ENCODE measurements around the gene ACSS2. TPM values are rescaled to one million over a fixed set of nuclear protein-coding genes. Genes with fewer than 3 reads are reported as not detected.
A peak's percentile ranks its signal among the peaks of the same experiment; 100 is the strongest.

Gene ACSS2
- total RNA-seq, 2 experiments from 2014 or later = 14.2 to 14.3 TPM

DNA sequence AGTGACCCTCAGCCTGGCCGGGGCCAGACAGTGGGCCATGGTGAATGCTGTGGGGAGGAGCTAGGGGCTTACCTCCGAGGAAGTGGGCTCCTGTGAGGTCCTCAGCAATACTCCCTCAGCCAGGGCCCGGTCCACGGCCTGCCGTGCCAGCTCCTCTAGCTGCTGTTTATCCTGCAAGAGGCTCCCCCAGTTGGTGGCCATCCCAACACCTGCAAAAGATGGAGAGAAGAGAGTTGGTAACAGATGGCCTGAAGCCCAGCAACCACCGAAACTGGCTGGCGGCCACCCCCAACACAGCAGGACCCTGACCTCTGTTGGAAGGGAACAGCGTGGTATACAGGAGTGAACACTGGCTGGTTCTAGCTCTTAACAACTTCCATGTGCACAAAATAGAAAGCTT is 75.2 kb downstream of the ACSS2 start:
- TF ChIP-seq, protein P1, sequence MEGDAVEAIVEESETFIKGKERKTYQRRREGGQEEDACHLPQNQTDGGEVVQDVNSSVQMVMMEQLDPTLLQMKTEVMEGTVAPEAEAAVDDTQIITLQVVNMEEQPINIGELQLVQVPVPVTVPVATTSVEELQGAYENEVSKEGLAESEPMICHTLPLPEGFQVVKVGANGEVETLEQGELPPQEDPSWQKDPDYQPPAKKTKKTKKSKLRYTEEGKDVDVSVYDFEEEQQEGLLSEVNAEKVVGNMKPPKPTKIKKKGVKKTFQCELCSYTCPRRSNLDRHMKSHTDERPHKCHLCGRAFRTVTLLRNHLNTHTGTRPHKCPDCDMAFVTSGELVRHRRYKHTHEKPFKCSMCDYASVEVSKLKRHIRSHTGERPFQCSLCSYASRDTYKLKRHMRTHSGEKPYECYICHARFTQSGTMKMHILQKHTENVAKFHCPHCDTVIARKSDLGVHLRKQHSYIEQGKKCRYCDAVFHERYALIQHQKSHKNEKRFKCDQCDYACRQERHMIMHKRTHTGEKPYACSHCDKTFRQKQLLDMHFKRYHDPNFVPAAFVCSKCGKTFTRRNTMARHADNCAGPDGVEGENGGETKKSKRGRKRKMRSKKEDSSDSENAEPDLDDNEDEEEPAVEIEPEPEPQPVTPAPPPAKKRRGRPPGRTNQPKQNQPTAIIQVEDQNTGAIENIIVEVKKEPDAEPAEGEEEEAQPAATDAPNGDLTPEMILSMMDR (IDR thresholded peaks at IDR 0.05) = no peak
- no peaks in the 10 kb centered on the region for H3K27me3 Mint-ChIP-seq
- H3K27ac Mint-ChIP-seq = no peak overlapping the region
- H3K4me3 Mint-ChIP-seq = no peak overlapping the region
- H3K9me3 Mint-ChIP-seq = no peaks in the 10 kb centered on the region
- H3K4me1 Mint-ChIP-seq (ENCODE audit: low read depth) = peaks cover 26% of the 10 kb centered on the region
- ChIA-PET CTCF (interaction anchor here (1.1 to 2.1 kb wide), 3 partner anchors 77 to 127 kb away, joined by 3 to 12 read pairs (median 4); partner anchors contain the start of gene GGT7), POLR2A (interaction anchor here (1.0 to 1.9 kb wide), 2 partner anchors 9 to 15 kb away, joined by 3 to 5 read pairs; no protein-coding TSS in a partner anchor)
- ATAC-seq (no peak), DNase-seq (no peak)
- H3K36me3 Mint-ChIP-seq (ENCODE audit: low read depth) = peaks cover 16% of the 10 kb centered on the region
- intact Hi-C loops (cut with micrococcal nuclease) = no loop called here

DNA sequence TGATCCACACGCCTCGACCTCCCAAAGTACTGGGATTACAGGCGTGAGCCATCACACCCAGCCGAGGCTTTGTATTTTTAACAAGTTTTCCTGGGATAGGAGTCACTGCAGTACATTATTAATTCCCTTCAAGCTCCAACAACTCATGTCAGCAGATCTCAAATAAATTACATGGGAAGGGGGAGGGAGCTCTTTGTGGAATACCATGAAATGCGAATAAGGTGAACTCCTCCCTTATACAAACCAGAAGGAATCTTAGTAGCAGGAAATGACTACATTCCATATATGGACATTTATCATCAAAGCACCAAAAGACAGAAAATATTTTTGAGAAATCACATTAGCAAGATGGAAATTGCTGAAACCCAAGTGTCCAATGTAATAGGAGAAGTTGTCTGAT is 76.3 kb downstream of the ACSS2 start:
- intact Hi-C loops (cut with micrococcal nuclease) = no loop called here
- DNase-seq (no peak), ATAC-seq (no peak)
- Mint-ChIP-seq H3K27me3 (no peaks in the 10 kb centered on the region), H3K9me3 (no peaks in the 10 kb centered on the region), H3K4me1 (ENCODE audit: low read depth) (peaks cover 26% of the 10 kb centered on the region), H3K27ac (no peak overlapping the region), H3K4me3 (no peak overlapping the region), H3K36me3 (ENCODE audit: low read depth) (peaks cover 16% of the 10 kb centered on the region)
- TF ChIP-seq, protein P1 (IDR thresholded peaks at IDR 0.05) = no peak
- POLR2A ChIA-PET = no interaction called here
- CTCF ChIA-PET = interaction anchor here (1.7 to 2.1 kb wide), 2 partner anchors 78 to 80 kb away, joined by 4 to 12 read pairs; partner anchors contain the start of gene GGT7

DNA sequence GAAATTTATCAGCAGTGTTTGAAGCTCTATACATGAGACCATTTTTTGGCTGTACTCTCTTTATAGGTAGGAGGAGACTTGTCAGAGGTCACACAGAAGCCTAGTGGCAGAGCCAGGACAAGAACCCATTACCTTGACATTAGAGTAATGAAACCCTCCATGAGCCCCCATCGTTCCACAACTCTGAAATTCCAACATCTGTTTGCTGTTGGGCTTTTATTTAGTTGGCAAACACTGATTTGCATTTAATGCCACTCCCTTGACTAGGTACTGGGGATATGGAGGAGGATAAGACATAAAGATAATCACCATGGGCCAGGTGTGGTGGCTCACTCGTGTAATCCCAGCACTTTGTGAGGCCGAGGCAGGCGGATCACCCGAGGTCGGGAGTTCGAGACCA is 77.5 kb downstream of the ACSS2 start:
- H3K27me3 Mint-ChIP-seq = no peaks in the 10 kb centered on the region
- ChIA-PET CTCF (interaction anchor here (6.5 kb wide), 1 partner anchor 80 kb away, joined by 94 read pairs; the partner anchor contains the start of genes ACSS2 and GGT7), POLR2A (no interaction called here)
- TF ChIP-seq, protein P1 (IDR thresholded peaks at IDR 0.05) = no peak
- intact Hi-C loops (cut with micrococcal nuclease) = no loop called here
- ATAC-seq = no peak
- H3K4me1 Mint-ChIP-seq (ENCODE audit: low read depth) = peaks cover 26% of the 10 kb centered on the region
- no peaks in the 10 kb centered on the region for H3K9me3 Mint-ChIP-seq
- no peak overlapping the region for H3K27ac Mint-ChIP-seq
- H3K4me3 Mint-ChIP-seq = peak overlapping the region; percentile 39
- peaks cover 13% of the 10 kb centered on the region for H3K36me3 Mint-ChIP-seq (ENCODE audit: low read depth)
- DNase-seq = no peak

DNA sequence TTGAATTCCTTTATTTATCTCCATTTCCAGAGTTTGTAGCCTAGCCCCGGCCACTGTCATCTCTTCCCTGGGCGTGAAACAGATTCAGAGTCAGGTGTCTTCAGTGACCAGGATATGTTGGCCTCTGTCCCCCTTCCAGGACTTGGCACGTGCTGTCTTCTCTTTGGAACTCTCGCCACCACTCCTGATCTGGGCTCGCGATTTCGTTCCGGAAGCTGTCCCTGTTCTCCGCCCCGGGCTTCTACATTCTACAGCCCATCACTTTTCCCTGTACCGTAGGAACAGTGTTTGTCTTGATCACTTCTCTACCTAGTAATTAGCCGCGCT is 78.5 kb downstream of the ACSS2 start:
- Mint-ChIP-seq H3K9me3 (no peaks in the 10 kb centered on the region), H3K4me3 (peak overlapping the region; percentile 99), H3K27ac (peak overlapping the region; percentile 97), H3K4me1 (ENCODE audit: low read depth) (peaks cover 26% of the 10 kb centered on the region), H3K36me3 (ENCODE audit: low read depth) (peaks cover 8% of the 10 kb centered on the region), H3K27me3 (no peaks in the 10 kb centered on the region)
- TF ChIP-seq, protein P1 (IDR thresholded peaks at IDR 0.05) = no peak
- ATAC-seq = no peak
- CTCF ChIA-PET = interaction anchor here (1.5 to 6.5 kb wide), 3 partner anchors 8 to 81 kb away, joined by 3 to 94 read pairs (median 6); partner anchors contain the start of genes ACSS2 and GGT7
- no peak for DNase-seq
- POLR2A ChIA-PET = interaction anchor here (1.0 to 2.5 kb wide), 6 partner anchors 13 to 108 kb away, joined by 3 to 8 read pairs (median 4); partner anchors contain the start of gene ACSS2
- intact Hi-C loops (cut with micrococcal nuclease) = loop anchor here (5.0 kb wide), 1 partner anchor 123 kb away; no protein-coding TSS in a partner anchor

DNA sequence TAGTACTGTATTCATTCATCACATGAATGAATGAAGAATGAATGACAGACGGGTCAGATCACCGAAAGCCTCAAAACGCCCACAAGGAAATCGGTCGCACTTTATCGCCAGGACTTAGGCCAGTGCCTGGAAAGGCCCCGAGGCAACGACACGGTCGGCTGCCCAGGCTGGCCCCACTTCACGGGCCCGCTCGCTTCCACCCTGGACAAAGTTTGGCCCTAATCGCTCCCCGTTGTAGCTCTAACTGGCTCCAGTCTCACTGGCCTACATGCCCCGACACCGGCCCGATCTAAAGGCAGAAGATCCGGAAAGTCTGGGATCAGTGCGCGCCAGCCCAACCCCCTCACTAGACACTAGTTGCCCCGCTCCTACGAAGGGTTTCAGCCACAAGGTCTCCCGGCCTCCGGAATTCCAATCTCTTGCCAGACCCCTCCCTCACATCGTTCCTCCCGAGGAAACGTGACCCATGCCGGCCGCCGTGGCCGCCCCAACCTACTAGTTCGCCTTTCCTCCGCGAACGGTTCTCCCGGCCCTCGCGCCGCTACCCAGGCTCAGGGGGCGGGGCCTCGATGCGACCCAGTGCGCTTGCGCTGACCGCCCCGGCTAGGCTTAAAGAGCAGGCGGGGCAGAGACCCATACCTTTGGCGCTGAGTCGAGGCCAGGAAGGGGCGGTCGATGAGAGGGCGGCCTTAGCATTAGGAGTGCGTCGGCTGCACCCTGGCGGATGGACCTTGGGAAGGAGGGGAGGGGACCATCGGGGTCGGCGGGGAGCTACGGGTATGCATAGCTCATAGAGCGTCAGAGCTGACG is 79.0 kb downstream of the ACSS2 start, which contains the start of the genes GSS and MYH7B:
GSS (minus strand) TSS at position 576 of the 810 bp plus-strand sequence. CDS start 3,954 bp downstream, outside the sequence.
MYH7B (plus strand) TSS at position 638 of the 810 bp plus-strand sequence. CDS start 22,138 bp downstream, outside the sequence.
- POLR2A ChIA-PET = interaction anchor here (1.0 to 2.5 kb wide), 6 partner anchors 14 to 109 kb away, joined by 3 to 8 read pairs (median 4); partner anchors contain the start of gene ACSS2
- ATAC-seq = peak; percentile 94

More for the DNA sequence above, 79.0 kb downstream of the ACSS2 start, which contains the start of the genes GSS and MYH7B:
- Mint-ChIP-seq H3K27me3 (no peaks in the 10 kb centered on the region), H3K4me3 (peak within 1 kb of the TSS; percentile 99), H3K9me3 (no peaks in the 10 kb centered on the region), H3K27ac (peak within 1 kb of the TSS; percentile 97), H3K4me1 (ENCODE audit: low read depth) (peaks cover 26% of the 10 kb centered on the region), H3K36me3 (ENCODE audit: low read depth) (peaks cover 4% of the 10 kb centered on the region)
- TF ChIP-seq, protein P1 (IDR thresholded peaks at IDR 0.05) = peak; percentile 45
- CTCF ChIA-PET = interaction anchor here (0.9 to 6.5 kb wide), 11 partner anchors 9 to 141 kb away, joined by 3 to 94 read pairs (median 3); partner anchors contain the start of genes ACSS2 and GGT7
- DNase-seq = peak; percentile 99
- intact Hi-C loops (cut with micrococcal nuclease) = loop anchor here (5.0 kb wide), 1 partner anchor 123 kb away; no protein-coding TSS in a partner anchor
